ENCODE results near the gene TAF8.
"Not testable (repeated sequence)": the region's sequence is repeated elsewhere in the genome, so short reads cannot be mapped to it uniquely, and the experiment has no call there.

TAF8 gene

GRCh38 chr6:42050297-42051267 lies at the start of gene TAF8:
Gene TAF8, plus strand, starts transcription at chr6:42050524. Its CDS starts 18 bp downstream, at chr6:42050542.
- DNase-seq: peak; percentile 96

GRCh38 chr6:42001506-42001905 lies 48.8 kb upstream of the TAF8 start:
- DNase-seq: no peak

GRCh38 chr6:42003658-42004057 lies 46.7 kb upstream of the TAF8 start:
- DNase-seq: not testable (repeated sequence)

- no peak for DNase-seq
Observed at GRCh38 chr6:42007286-42008137, 42.8 kb upstream of the TAF8 start.

GRCh38 chr6:42008138-42008528 lies 42.2 kb upstream of the TAF8 start:
- not testable (repeated sequence) for DNase-seq

- no peak for DNase-seq
Observed at GRCh38 chr6:42009844-42010184, 40.5 kb upstream of the TAF8 start.

- peak; percentile 60 for DNase-seq
Observed at GRCh38 chr6:42010185-42010891, 40.0 kb upstream of the TAF8 start.

GRCh38 chr6:42010909-42011308 lies 39.4 kb upstream of the TAF8 start:
- no peak for DNase-seq

- no peak for DNase-seq
Observed at GRCh38 chr6:42012501-42013133, 37.7 kb upstream of the TAF8 start.

GRCh38 chr6:42013134-42013516 lies 37.2 kb upstream of the TAF8 start:
- DNase-seq: no peak

- DNase-seq: no peak
Observed at GRCh38 chr6:42017021-42017643, 33.2 kb upstream of the TAF8 start.

- no peak for DNase-seq
Observed at GRCh38 chr6:42020967-42021366, 29.4 kb upstream of the TAF8 start.

- DNase-seq: no peak
Observed at GRCh38 chr6:42021847-42022754, 28.2 kb upstream of the TAF8 start.

- no peak for DNase-seq
Observed at GRCh38 chr6:42022755-42023384, 27.5 kb upstream of the TAF8 start.

GRCh38 chr6:42025066-42025844 lies 25.1 kb upstream of the TAF8 start:
- no peak for DNase-seq

GRCh38 chr6:42025845-42026243 lies 24.5 kb upstream of the TAF8 start:
- no peak for DNase-seq

GRCh38 chr6:42026540-42026939 lies 23.8 kb upstream of the TAF8 start:
- no peak for DNase-seq

- no peak for DNase-seq
Observed at GRCh38 chr6:42028234-42029061, 21.9 kb upstream of the TAF8 start.
